Testis (tissue), 2 donors: ENCODE data around the gene KCNG2.

Experiments
- CTCF ChIP-seq, 3 experiments: fragments of 450-650 bp in 2 of 3; fragments of 200-600 bp in 1 of 3; sonication (generic) in 1 of 3; IDR thresholded peaks; one replicate each; pipeline ENCODE4 v1.5.1; 2016 to 2019; ENCODE audit warnings: antibody characterized with exemption in 3 of 3, mild to moderate bottlenecking in 2 of 3, moderate library complexity in 1 of 3
- POLR2A ChIP-seq: fragments of 450-650 bp; IDR thresholded peaks from one replicate; pipeline ENCODE4 v1.6.1; 2017; ENCODE audit warnings: antibody characterized with exemption, mild to moderate bottlenecking, moderate library complexity

DNA sequence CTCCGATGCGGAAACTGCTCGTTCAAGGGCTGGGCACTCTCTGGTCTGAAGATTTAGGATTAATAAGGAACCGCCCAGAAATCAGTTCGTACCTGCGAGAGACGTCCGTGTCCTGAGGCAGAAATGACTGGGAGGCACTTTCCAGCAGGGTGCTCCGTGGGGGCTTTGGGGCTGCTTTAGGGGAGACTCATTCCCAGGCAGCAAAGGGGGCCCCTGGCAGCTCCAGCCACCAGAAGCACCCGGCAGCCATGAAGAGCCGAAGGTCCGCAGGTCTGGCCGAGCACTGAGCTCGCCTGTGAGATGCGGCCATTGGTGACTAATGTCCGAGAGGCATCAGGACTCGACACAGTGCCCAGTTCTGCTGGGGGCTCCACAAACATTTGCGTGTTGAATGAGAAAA, 20.9 kb downstream of the KCNG2 start:
- TF ChIP-seq CTCF (IDR thresholded peaks at IDR 0.05) (no peak), POLR2A (no peak)
